ENCODE results near the gene ADAMTS17.

GRCh38 chr15:100263031-100263430 is 78.7 kb downstream of the ADAMTS17 start:
- TF ChIP-seq, protein P1, sequence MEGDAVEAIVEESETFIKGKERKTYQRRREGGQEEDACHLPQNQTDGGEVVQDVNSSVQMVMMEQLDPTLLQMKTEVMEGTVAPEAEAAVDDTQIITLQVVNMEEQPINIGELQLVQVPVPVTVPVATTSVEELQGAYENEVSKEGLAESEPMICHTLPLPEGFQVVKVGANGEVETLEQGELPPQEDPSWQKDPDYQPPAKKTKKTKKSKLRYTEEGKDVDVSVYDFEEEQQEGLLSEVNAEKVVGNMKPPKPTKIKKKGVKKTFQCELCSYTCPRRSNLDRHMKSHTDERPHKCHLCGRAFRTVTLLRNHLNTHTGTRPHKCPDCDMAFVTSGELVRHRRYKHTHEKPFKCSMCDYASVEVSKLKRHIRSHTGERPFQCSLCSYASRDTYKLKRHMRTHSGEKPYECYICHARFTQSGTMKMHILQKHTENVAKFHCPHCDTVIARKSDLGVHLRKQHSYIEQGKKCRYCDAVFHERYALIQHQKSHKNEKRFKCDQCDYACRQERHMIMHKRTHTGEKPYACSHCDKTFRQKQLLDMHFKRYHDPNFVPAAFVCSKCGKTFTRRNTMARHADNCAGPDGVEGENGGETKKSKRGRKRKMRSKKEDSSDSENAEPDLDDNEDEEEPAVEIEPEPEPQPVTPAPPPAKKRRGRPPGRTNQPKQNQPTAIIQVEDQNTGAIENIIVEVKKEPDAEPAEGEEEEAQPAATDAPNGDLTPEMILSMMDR (IDR thresholded peaks at IDR 0.05), result no peak
- TF ChIP-seq POLR2A (IDR thresholded peaks at IDR 0.05), result no peak

Measured in heart left ventricle (tissue), 13 donors.